ENCODE data around the gene ATG9B.

The ATG9B gene

DNA sequence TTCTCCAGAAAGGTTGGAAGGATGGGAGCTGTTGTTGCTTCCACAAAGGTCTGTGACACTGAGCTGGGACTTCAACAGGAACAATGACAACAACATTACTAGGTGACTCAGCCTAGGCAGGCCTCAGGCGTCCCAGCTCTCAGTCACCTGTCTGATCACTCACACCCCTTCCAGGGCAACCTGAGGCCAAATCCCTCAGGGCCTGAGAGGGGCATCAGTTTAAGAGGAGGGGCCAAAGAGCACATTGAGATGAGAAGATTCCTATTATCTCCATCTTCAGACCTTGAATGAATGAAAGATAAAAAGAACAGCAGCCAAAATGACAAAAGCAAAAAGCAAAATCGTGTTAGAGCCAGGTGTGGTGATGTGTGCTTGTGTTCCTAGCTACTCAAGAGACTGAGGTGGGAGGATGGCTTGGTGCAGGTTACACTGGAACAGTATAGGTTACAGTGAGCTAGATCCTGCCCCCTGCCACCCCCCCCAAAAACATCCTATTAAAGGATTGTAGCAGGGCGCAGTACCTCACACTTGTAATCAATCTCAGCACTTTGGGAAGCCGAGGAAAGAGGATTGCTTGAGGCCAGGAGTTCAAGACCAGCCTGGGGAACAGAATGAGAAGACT lies at the start of gene ATG9B:
TSS of gene ATG9B (minus strand) at position 60 of the 622 bp plus-strand sequence. CDS start 71 bp downstream, outside the sequence.
- no peak within 1 kb of the TSS for H3K27ac ChIP-seq (ENCODE audit: low read length)
- no CpG with 5 or more reads among the region's 4 CpGs for WGBS (ENCODE audit: insufficient coverage, insufficient read length)

GRCh38 chr7:151073990-151074389 lies 49.7 kb upstream of the ATG9B start:
- WGBS (ENCODE audit: insufficient coverage, insufficient read length): no CpG with 5 or more reads among the region's 17 CpGs
- Histone ChIP-seq H3K4me3 (ENCODE audit: low read length) (no peak overlapping the region), H3K36me3 (ENCODE audit: control insufficient read depth, insufficient read depth, low read length) (peaks cover 46% of the 10 kb centered on the region), H3K27me3 (ENCODE audit: control insufficient read depth, insufficient read depth, low read length) (no peaks in the 10 kb centered on the region), H3K4me1 (ENCODE audit: control insufficient read depth, insufficient read depth, low read length) (peaks cover 3% of the 10 kb centered on the region; the same call in 1 of the 2 replicates), H3K9me3 (ENCODE audit: control insufficient read depth, insufficient read depth, low read length) (no peaks in the 10 kb centered on the region), H3K27ac (ENCODE audit: low read length) (no peak overlapping the region)
- DNase-seq (ENCODE audit: low read depth, low spot score): no peak

More for the DNA sequence above, at the start of gene ATG9B:
- Histone ChIP-seq H3K4me1 (ENCODE audit: control insufficient read depth, insufficient read depth, low read length) (peaks cover 5% of the 10 kb centered on the region), H3K36me3 (ENCODE audit: control insufficient read depth, insufficient read depth, low read length) (no peaks in the 10 kb centered on the region), H3K9me3 (ENCODE audit: control insufficient read depth, insufficient read depth, low read length) (no peaks in the 10 kb centered on the region), H3K27me3 (ENCODE audit: control insufficient read depth, insufficient read depth, low read length) (peaks cover 5% of the 10 kb centered on the region; the same call in 1 of the 2 replicates), H3K4me3 (ENCODE audit: low read length) (no peak within 1 kb of the TSS)
- no peak for DNase-seq (ENCODE audit: low read depth, low spot score)

- DNase-seq (ENCODE audit: low read depth, low spot score): no peak
- Histone ChIP-seq H3K36me3 (ENCODE audit: control insufficient read depth, insufficient read depth, low read length) (peaks cover 51% of the 10 kb centered on the region), H3K4me1 (ENCODE audit: control insufficient read depth, insufficient read depth, low read length) (0 out of 2 replicates have a peak, but pooled peaks cover 5% of the 10 kb centered on the region), H3K9me3 (ENCODE audit: control insufficient read depth, insufficient read depth, low read length) (no peaks in the 10 kb centered on the region), H3K27me3 (ENCODE audit: control insufficient read depth, insufficient read depth, low read length) (no peaks in the 10 kb centered on the region), H3K27ac (ENCODE audit: low read length) (no peak overlapping the region), H3K4me3 (ENCODE audit: low read length) (no peak overlapping the region)
- WGBS (ENCODE audit: insufficient coverage, insufficient read length): no CpG with 5 or more reads among the region's 39 CpGs
These were observed 47.0 kb upstream of the ATG9B start for GRCh38 chr7:151071032-151071866.

GRCh38 chr7:151070574-151070960 lies 46.3 kb upstream of the ATG9B start:
- Histone ChIP-seq H3K27ac (ENCODE audit: low read length) (no peak overlapping the region), H3K4me1 (ENCODE audit: control insufficient read depth, insufficient read depth, low read length) (0 out of 2 replicates have a peak, but pooled peaks cover 5% of the 10 kb centered on the region), H3K36me3 (ENCODE audit: control insufficient read depth, insufficient read depth, low read length) (peaks cover 46% of the 10 kb centered on the region), H3K9me3 (ENCODE audit: control insufficient read depth, insufficient read depth, low read length) (no peaks in the 10 kb centered on the region), H3K27me3 (ENCODE audit: control insufficient read depth, insufficient read depth, low read length) (no peaks in the 10 kb centered on the region), H3K4me3 (ENCODE audit: low read length) (no peak overlapping the region)
- WGBS (ENCODE audit: insufficient coverage, insufficient read length): no CpG with 5 or more reads among the region's 15 CpGs
- DNase-seq (ENCODE audit: low read depth, low spot score): no peak

DNA sequence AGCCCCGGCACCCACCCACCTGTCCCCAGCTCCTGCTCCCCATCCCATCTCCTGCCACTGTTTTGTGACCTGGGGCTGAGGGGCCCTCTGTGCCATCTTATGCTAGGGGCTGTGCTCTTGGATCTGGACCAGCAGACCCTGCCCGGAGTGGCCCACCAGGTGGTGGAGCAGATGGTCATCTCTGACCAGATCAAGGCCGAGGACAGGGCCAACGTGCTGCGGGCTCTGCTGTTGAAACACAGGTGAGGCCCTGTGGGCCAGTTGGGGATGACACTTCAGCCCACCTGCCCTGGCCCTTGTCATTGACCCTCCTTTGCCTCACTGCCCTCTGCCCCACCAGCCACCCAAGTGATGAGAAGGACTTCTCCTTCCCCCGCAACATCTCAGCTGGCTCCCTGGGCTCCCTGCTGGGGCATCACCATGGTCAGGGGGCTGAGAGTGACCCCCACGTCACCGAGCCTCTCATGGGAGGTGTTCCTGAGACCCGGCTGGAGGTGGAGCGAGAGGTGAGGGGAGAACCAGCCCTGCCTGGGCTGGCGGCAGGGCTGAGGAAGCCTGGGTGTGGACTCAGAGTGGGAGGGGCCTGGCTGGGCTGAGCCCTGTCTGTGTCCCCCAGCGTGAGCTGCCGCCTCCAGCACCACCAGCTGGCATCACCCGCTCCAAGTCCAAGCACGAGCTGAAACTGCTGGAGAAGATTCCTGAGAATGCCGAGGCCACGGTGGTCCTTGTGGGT lies 45.7 kb upstream of the ATG9B start:
- 0 out of 2 replicates have a peak, but pooled peaks cover 5% of the 10 kb centered on the region for H3K4me1 ChIP-seq (ENCODE audit: control insufficient read depth, insufficient read depth, low read length)
- H3K27ac ChIP-seq (ENCODE audit: low read length): no peak overlapping the region
- no peak overlapping the region for H3K4me3 ChIP-seq (ENCODE audit: low read length)
- DNase-seq (ENCODE audit: low read depth, low spot score): no peak
- H3K9me3 ChIP-seq (ENCODE audit: control insufficient read depth, insufficient read depth, low read length): no peaks in the 10 kb centered on the region
- peaks cover 47% of the 10 kb centered on the region for H3K36me3 ChIP-seq (ENCODE audit: control insufficient read depth, insufficient read depth, low read length)
- no peaks in the 10 kb centered on the region for H3K27me3 ChIP-seq (ENCODE audit: control insufficient read depth, insufficient read depth, low read length)
- no CpG with 5 or more reads among the region's 17 CpGs for WGBS (ENCODE audit: insufficient coverage, insufficient read length)

- WGBS (ENCODE audit: insufficient coverage, insufficient read length): no CpG with 5 or more reads among the region's 12 CpGs
- Histone ChIP-seq H3K36me3 (ENCODE audit: control insufficient read depth, insufficient read depth, low read length) (peaks cover 41% of the 10 kb centered on the region), H3K4me3 (ENCODE audit: low read length) (no peak overlapping the region), H3K27me3 (ENCODE audit: control insufficient read depth, insufficient read depth, low read length) (no peaks in the 10 kb centered on the region), H3K27ac (ENCODE audit: low read length) (no peak overlapping the region), H3K4me1 (ENCODE audit: control insufficient read depth, insufficient read depth, low read length) (0 out of 2 replicates have a peak, but pooled peaks cover 5% of the 10 kb centered on the region), H3K9me3 (ENCODE audit: control insufficient read depth, insufficient read depth, low read length) (no peaks in the 10 kb centered on the region)
- no peak for DNase-seq (ENCODE audit: low read depth, low spot score)
These were observed 43.9 kb upstream of the ATG9B start for GRCh38 chr7:151068069-151068773.

GRCh38 chr7:151066273-151066974 lies 42.1 kb upstream of the ATG9B start:
- H3K27ac ChIP-seq (ENCODE audit: low read length): no peak overlapping the region
- H3K36me3 ChIP-seq (ENCODE audit: control insufficient read depth, insufficient read depth, low read length): peaks cover 36% of the 10 kb centered on the region
- H3K4me1 ChIP-seq (ENCODE audit: control insufficient read depth, insufficient read depth, low read length): peaks cover 8% of the 10 kb centered on the region; the same call in 1 of the 2 replicates
- no CpG with 5 or more reads among the region's 39 CpGs for WGBS (ENCODE audit: insufficient coverage, insufficient read length)
- no peak overlapping the region for H3K4me3 ChIP-seq (ENCODE audit: low read length)
- no peaks in the 10 kb centered on the region for H3K27me3 ChIP-seq (ENCODE audit: control insufficient read depth, insufficient read depth, low read length)
- no peaks in the 10 kb centered on the region for H3K9me3 ChIP-seq (ENCODE audit: control insufficient read depth, insufficient read depth, low read length)
- DNase-seq (ENCODE audit: low read depth, low spot score): no peak

DNA sequence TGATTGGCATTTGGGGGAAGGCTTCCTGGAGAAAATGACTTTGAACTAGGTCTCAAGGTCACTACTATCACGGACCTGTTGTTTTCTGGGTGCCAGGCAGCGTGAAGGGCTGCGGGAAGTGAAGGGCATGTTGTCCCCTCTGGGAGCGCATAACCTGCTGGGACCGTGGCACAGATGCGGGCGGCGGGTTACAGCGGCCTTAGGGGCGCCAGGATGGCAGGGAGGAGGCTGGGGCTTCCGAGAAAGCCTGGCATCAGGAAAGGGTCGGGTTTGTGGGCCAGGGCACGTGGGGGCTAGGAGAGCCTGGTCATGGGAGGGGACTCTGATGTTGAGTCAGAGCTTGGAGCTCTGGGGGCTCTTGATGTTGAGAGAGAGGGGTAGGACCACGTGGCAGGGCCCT lies 41.2 kb upstream of the ATG9B start:
- peaks cover 17% of the 10 kb centered on the region for H3K4me1 ChIP-seq (ENCODE audit: control insufficient read depth, insufficient read depth, low read length)
- H3K36me3 ChIP-seq (ENCODE audit: control insufficient read depth, insufficient read depth, low read length): peaks cover 28% of the 10 kb centered on the region
- H3K9me3 ChIP-seq (ENCODE audit: control insufficient read depth, insufficient read depth, low read length): no peaks in the 10 kb centered on the region
- no CpG with 5 or more reads among the region's 14 CpGs for WGBS (ENCODE audit: insufficient coverage, insufficient read length)
- no peak overlapping the region for H3K4me3 ChIP-seq (ENCODE audit: low read length)
- no peak for DNase-seq (ENCODE audit: low read depth, low spot score)
- no peaks in the 10 kb centered on the region for H3K27me3 ChIP-seq (ENCODE audit: control insufficient read depth, insufficient read depth, low read length)
- H3K27ac ChIP-seq (ENCODE audit: low read length): no peak overlapping the region

- DNase-seq (ENCODE audit: low read depth, low spot score): no peak
- H3K27ac ChIP-seq (ENCODE audit: low read length): no peak overlapping the region
- H3K36me3 ChIP-seq (ENCODE audit: control insufficient read depth, insufficient read depth, low read length): peaks cover 22% of the 10 kb centered on the region
- no peaks in the 10 kb centered on the region for H3K9me3 ChIP-seq (ENCODE audit: control insufficient read depth, insufficient read depth, low read length)
- H3K27me3 ChIP-seq (ENCODE audit: control insufficient read depth, insufficient read depth, low read length): no peaks in the 10 kb centered on the region
- no CpG with 5 or more reads among the region's 6 CpGs for WGBS (ENCODE audit: insufficient coverage, insufficient read length)
- peaks cover 18% of the 10 kb centered on the region for H3K4me1 ChIP-seq (ENCODE audit: control insufficient read depth, insufficient read depth, low read length)
- H3K4me3 ChIP-seq (ENCODE audit: low read length): no peak overlapping the region
These were observed 40.7 kb upstream of the ATG9B start for GRCh38 chr7:151064993-151065392.

All from iPS DF 6.9 (cell line).